ENCODE measurements around the gene IGF1R. TPM values are rescaled to one million over a fixed set of nuclear protein-coding genes. Genes with fewer than 3 reads are reported as not detected.

Gene IGF1R
- total RNA-seq, 2 experiments from 2014 or later, result 22.8 to 24.7 TPM

DNA sequence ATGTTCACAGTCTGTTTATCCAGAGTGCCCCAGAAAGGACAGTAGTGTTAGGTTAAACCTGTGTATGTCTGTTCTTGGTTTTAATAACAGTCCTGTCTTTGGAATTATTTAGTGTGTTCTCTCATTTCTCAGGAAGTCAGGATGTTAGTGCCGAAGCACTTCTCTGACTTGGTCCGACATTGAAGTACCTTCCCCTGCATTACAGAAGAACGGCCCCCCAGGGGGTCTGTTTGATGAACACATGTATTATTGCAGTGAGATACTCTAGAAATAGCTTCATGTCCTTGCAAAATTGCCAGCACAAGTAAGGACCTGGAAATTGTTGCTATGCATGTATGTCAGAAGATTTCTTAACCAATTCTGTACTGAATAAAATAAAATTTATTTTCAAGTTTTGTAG lies 110.9 kb downstream of the IGF1R start:
- POLR2A ChIA-PET, result no interaction called here
- TF ChIP-seq CTCF (IDR thresholded peaks at IDR 0.05), result no peak
- CTCF ChIA-PET, result no interaction called here
- peaks cover 20% of the 10 kb centered on the region for H3K4me1 Mint-ChIP-seq (ENCODE audit: low read depth)
- no peak for ATAC-seq
- intact Hi-C loops (cut with micrococcal nuclease), result no loop called here
- DNase-seq, result no peak
- H3K36me3 Mint-ChIP-seq (ENCODE audit: low read depth), result no peaks in the 10 kb centered on the region
- H3K9me3 Mint-ChIP-seq, result no peaks in the 10 kb centered on the region
- no peak overlapping the region for H3K27ac Mint-ChIP-seq
- H3K4me3 Mint-ChIP-seq, result no peak overlapping the region
- no peaks in the 10 kb centered on the region for H3K27me3 Mint-ChIP-seq

GRCh38 chr15:98760112-98760826 lies 111.9 kb downstream of the IGF1R start:
- Mint-ChIP-seq H3K9me3 (peaks cover 3% of the 10 kb centered on the region), H3K27me3 (no peaks in the 10 kb centered on the region), H3K4me1 (ENCODE audit: low read depth) (peaks cover 16% of the 10 kb centered on the region), H3K27ac (no peak overlapping the region), H3K4me3 (no peak overlapping the region), H3K36me3 (ENCODE audit: low read depth) (no peaks in the 10 kb centered on the region)
- TF ChIP-seq CTCF (IDR thresholded peaks at IDR 0.05), result no peak
- no peak for ATAC-seq
- ChIA-PET POLR2A (no interaction called here), CTCF (interaction anchor here (0.5 to 0.8 kb wide), 4 partner anchors 19 to 182 kb away, joined by 3 to 4 read pairs (median 3); no protein-coding TSS in a partner anchor)
- intact Hi-C loops (cut with micrococcal nuclease), result no loop called here
- DNase-seq, result no peak

- ATAC-seq (no peak), DNase-seq (no peak)
- Mint-ChIP-seq H3K27me3 (no peaks in the 10 kb centered on the region), H3K36me3 (ENCODE audit: low read depth) (no peaks in the 10 kb centered on the region), H3K4me3 (no peak overlapping the region), H3K4me1 (ENCODE audit: low read depth) (peaks cover 18% of the 10 kb centered on the region), H3K27ac (no peak overlapping the region), H3K9me3 (peaks cover 3% of the 10 kb centered on the region)
- POLR2A ChIA-PET, result no interaction called here
- intact Hi-C loops (cut with micrococcal nuclease), result no loop called here
- no peak for TF ChIP-seq CTCF (IDR thresholded peaks at IDR 0.05)
- CTCF ChIA-PET, result interaction anchor here (0.5 to 0.8 kb wide), 3 partner anchors 19 to 154 kb away, joined by 3 read pairs; no protein-coding TSS in a partner anchor
Measured at GRCh38 chr15:98760975-98761374, 112.6 kb downstream of the IGF1R start.

DNA sequence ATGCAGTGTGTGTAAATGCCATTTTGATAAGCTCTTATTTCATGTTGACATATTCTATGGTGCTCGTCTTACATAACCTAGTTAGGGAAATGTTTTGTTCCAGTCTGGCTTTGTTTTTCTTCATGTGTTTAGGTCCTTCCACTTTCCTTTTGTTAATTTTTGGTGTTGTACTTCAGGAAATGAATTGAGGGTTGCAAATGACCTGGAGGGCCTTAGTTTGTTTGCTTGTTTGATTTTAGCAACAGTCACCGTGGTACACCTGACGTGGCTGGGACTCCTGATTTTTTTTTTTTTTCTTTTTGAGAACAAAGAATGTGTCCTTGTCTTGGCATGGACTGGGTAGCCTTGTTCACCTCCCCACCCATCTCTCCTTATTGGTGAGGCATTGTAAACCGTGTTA lies 114.8 kb downstream of the IGF1R start:
- no peaks in the 10 kb centered on the region for H3K36me3 Mint-ChIP-seq (ENCODE audit: low read depth)
- H3K27me3 Mint-ChIP-seq, result no peaks in the 10 kb centered on the region
- intact Hi-C loops (cut with micrococcal nuclease), result no loop called here
- no peak for ATAC-seq
- no peak overlapping the region for H3K27ac Mint-ChIP-seq
- DNase-seq, result no peak
- ChIA-PET CTCF (interaction anchor here (1.2 kb wide), 1 partner anchor 16 kb away, joined by 5 read pairs; no protein-coding TSS in a partner anchor), POLR2A (no interaction called here)
- H3K9me3 Mint-ChIP-seq, result peaks cover 3% of the 10 kb centered on the region
- TF ChIP-seq CTCF (IDR thresholded peaks at IDR 0.05), result no peak
- peaks cover 24% of the 10 kb centered on the region for H3K4me1 Mint-ChIP-seq (ENCODE audit: low read depth)
- no peak overlapping the region for H3K4me3 Mint-ChIP-seq

DNA sequence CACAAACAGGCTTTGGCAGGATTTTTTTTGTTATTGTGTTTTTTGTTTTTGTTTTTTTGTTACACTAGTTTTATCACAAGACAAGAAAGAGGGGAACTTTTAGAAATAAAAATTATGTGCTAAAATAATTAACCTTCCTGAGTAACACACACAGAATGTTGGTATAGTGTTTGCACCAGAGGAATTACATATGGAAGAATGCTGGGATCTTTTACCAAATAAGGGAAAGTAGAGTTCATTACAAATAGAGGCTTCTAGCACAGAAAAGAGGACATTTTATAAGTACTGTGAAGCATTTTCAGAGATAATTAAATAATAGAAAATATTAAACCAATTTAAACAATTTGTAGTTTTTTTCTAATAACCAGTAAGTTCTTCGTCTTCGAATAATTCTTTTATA lies 116.0 kb downstream of the IGF1R start:
- ChIA-PET CTCF (interaction anchor here (0.6 to 1.2 kb wide), 3 partner anchors 15 to 247 kb away, joined by 3 to 5 read pairs (median 4); no protein-coding TSS in a partner anchor), POLR2A (no interaction called here)
- Mint-ChIP-seq H3K36me3 (ENCODE audit: low read depth) (no peaks in the 10 kb centered on the region), H3K27me3 (no peaks in the 10 kb centered on the region), H3K9me3 (peaks cover 3% of the 10 kb centered on the region), H3K4me1 (ENCODE audit: low read depth) (peaks cover 27% of the 10 kb centered on the region), H3K4me3 (no peak overlapping the region), H3K27ac (no peak overlapping the region)
- ATAC-seq, result no peak
- TF ChIP-seq CTCF (IDR thresholded peaks at IDR 0.05), result no peak
- DNase-seq, result no peak
- intact Hi-C loops (cut with micrococcal nuclease), result no loop called here

Data from activated CD8-positive, alpha-beta T cell treated with anti-CD3 and anti-CD28 coated beads for 36 hours (primary cell).